Testis (tissue), 3 donors: ENCODE measurements around the gene RAB7A. TPM values are rescaled to one million over a fixed set of nuclear protein-coding genes. Genes with fewer than 3 reads are reported as not detected.
"Not testable (repeated sequence)": the region's sequence is repeated elsewhere in the genome, so short reads cannot be mapped to it uniquely, and the experiment has no call there.

Source experiments
- DNase-seq: peaks from one replicate; pipeline ENCODE4 v3.0.0-alpha.2; 2019
- H3K27ac ChIP-seq, 2 donors: fragments of 200-600 bp; sonication (generic); one replicate each; pipeline ENCODE4 v1.5.1; 2019
- H3K27me3 ChIP-seq: fragments of 200-600 bp; sonication (generic); one replicate; pipeline ENCODE4 v1.5.1; 2019
- H3K36me3 ChIP-seq: fragments of 200-600 bp; sonication (generic); one replicate; pipeline ENCODE4 v1.5.1; 2017; ENCODE audit warnings: low read depth; ENCODE audit errors: missing control alignments
- H3K4me1 ChIP-seq: fragments of 200-600 bp; sonication (generic); one replicate; pipeline ENCODE4 v1.5.1; 2019
- H3K4me3 ChIP-seq, 2 donors: fragments of 200-600 bp; sonication (generic); one replicate each; pipeline ENCODE4 v1.5.1; 2017 to 2019
- H3K9me3 ChIP-seq: fragments of 200-600 bp; sonication (generic); one replicate; pipeline ENCODE4 v1.5.1; 2017
- POLR2A ChIP-seq: fragments of 450-650 bp; IDR thresholded peaks from one replicate; pipeline ENCODE4 v1.6.1; 2017; ENCODE audit warnings: antibody characterized with exemption, mild to moderate bottlenecking, moderate library complexity
- WGBS, 2 donors: methylation state at CpG; one replicate each; pipeline ENCODE4 v1.1.5; 2018; 5-methylcytosine and 5-hydroxymethylcytosine counted together
- intact Hi-C: fragments of 100-400 bp; cut with DNase I; formaldehyde crosslinking; loops from one replicate; pipeline ENCODE4 v1.15.1; 2023; ENCODE audit warnings: low total_unique reads
- polyA plus RNA-seq: library from polyadenylated mRNA; stranded (reverse); fragments of 350-450 nt; fragmentation: Illumina TruSeq; extraction: RNeasy Lipid Tissue Mini Kit (QIAGEN cat#74804); gene quantifications from one replicate; pipeline ENCODE4 v1.2.3, GENCODE V29; 2014; ENCODE audit warnings: low read depth, low replicate concordance; ENCODE audit not compliant: insufficient read depth
- total RNA-seq, 2 donors: library from RNA; depleted of rRNA; stranded (reverse); fragments of >200 nt; gene quantifications; one replicate each; pipeline ENCODE4 v1.2.3, GENCODE V29; 2016
- TF ChIP-seq, protein P1 (sequence below), 3 experiments: fragments of 450-650 bp in 2 of 3; fragments of 200-600 bp in 1 of 3; sonication (generic) in 1 of 3; IDR thresholded peaks; one replicate each; pipeline ENCODE4 v1.5.1; 2016 to 2019; ENCODE audit warnings: antibody characterized with exemption in 3 of 3, mild to moderate bottlenecking in 2 of 3, moderate library complexity in 1 of 3

Gene RAB7A
- total and polyA plus RNA-seq, 3 donors from 2014 or later, result 148 to 152 (median 150) TPM

DNA sequence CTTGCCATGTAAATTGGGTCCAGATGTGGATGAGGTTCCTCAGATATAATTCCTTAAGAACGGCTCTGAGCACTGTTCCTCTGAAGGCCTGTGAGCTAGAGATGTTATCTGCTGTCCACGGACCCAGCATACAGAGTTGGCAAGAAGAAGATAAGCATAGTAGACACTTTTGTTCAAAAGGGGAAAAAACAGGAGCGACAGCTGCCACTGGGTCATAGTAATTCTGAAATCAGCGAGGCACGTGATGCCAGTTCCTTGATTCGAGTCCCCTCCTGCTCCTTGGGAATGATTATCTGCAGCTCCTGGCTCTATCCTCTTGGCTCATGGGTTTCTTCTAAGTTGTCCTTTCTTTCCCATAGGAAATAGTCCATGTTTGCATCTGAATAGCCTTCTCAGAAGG is 2.5 kb upstream of the RAB7A start:
- Histone ChIP-seq H3K4me1 (peaks cover 6% of the 10 kb centered on the region), H3K9me3 (no peaks in the 10 kb centered on the region), H3K36me3 (no peaks in the 10 kb centered on the region), H3K27me3 (no peaks in the 10 kb centered on the region), H3K27ac (no peak overlapping the region), H3K4me3 (no peak overlapping the region)
- no peak for DNase-seq
- WGBS, 2 donors, result 87 to 90% methylated on average over 6 of the region's 6 CpGs
- TF ChIP-seq POLR2A, result no peak
- TF ChIP-seq, protein P1, sequence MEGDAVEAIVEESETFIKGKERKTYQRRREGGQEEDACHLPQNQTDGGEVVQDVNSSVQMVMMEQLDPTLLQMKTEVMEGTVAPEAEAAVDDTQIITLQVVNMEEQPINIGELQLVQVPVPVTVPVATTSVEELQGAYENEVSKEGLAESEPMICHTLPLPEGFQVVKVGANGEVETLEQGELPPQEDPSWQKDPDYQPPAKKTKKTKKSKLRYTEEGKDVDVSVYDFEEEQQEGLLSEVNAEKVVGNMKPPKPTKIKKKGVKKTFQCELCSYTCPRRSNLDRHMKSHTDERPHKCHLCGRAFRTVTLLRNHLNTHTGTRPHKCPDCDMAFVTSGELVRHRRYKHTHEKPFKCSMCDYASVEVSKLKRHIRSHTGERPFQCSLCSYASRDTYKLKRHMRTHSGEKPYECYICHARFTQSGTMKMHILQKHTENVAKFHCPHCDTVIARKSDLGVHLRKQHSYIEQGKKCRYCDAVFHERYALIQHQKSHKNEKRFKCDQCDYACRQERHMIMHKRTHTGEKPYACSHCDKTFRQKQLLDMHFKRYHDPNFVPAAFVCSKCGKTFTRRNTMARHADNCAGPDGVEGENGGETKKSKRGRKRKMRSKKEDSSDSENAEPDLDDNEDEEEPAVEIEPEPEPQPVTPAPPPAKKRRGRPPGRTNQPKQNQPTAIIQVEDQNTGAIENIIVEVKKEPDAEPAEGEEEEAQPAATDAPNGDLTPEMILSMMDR (IDR thresholded peaks at IDR 0.05), result no peak
- intact Hi-C loops, result no loop called here

GRCh38 chr3:128725547-128726022 is 398 bp upstream of the RAB7A start:
- Histone ChIP-seq H3K27me3 (no peaks in the 10 kb centered on the region), H3K27ac (peak overlapping the region; percentile 99), H3K9me3 (no peaks in the 10 kb centered on the region), H3K36me3 (no peaks in the 10 kb centered on the region), H3K4me1 (peaks cover 19% of the 10 kb centered on the region), H3K4me3 (peak overlapping the region; percentile 99 to 100)
- WGBS, 2 donors, result 34 to 45% methylated on average over 7 of the region's 7 CpGs
- no peak for DNase-seq
- TF ChIP-seq, protein P1 (IDR thresholded peaks at IDR 0.05), result no peak
- TF ChIP-seq POLR2A, result no peak
- intact Hi-C loops, result no loop called here

GRCh38 chr3:128727059-128727458 is 1.1 kb downstream of the RAB7A start:
- WGBS, 2 donors, result 9 to 13% methylated on average over 4 of the region's 4 CpGs
- H3K27ac ChIP-seq, result peak overlapping the region; percentile 99
- TF ChIP-seq POLR2A, result no peak
- TF ChIP-seq, protein P1 (IDR thresholded peaks at IDR 0.05), result no peak
- intact Hi-C loops, result no loop called here
- no peaks in the 10 kb centered on the region for H3K27me3 ChIP-seq
- no peaks in the 10 kb centered on the region for H3K9me3 ChIP-seq
- DNase-seq, result no peak
- no peaks in the 10 kb centered on the region for H3K36me3 ChIP-seq
- peak overlapping the region; percentile 99 to 100 for H3K4me3 ChIP-seq
- peaks cover 27% of the 10 kb centered on the region for H3K4me1 ChIP-seq

GRCh38 chr3:128727485-128727884 is 1.5 kb downstream of the RAB7A start:
- Histone ChIP-seq H3K36me3 (no peaks in the 10 kb centered on the region), H3K9me3 (no peaks in the 10 kb centered on the region), H3K27ac (peak overlapping the region; percentile 99), H3K4me3 (peak overlapping the region; percentile 99 to 100), H3K27me3 (no peaks in the 10 kb centered on the region), H3K4me1 (peaks cover 30% of the 10 kb centered on the region)
- DNase-seq, result no peak
- intact Hi-C loops, result no loop called here
- WGBS, 2 donors, result 19 to 23% methylated on average over 6 of the region's 6 CpGs
- TF ChIP-seq, protein P1 (IDR thresholded peaks at IDR 0.05), result no peak
- TF ChIP-seq POLR2A, result no peak

DNA sequence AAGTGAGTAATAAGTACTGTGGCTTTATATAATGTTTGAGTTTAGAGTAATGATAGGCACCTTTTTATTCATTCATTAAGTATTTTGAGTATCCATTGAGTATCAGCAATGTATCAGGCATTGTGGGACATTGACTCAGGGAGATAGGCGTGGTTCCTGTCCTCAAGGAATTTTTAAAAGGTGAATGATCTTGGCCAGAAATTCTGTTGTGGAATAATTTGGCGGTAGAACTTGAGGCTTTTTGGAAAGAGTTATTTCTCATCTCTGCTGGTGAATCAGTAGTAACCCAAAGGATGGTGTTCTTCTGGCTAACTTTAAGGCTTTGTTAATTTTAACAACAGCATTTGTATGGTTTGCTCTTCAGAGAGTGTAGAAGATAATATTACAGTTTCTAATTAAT is 2.0 kb downstream of the RAB7A start:
- Histone ChIP-seq H3K27ac (peak overlapping the region; percentile 99), H3K36me3 (no peaks in the 10 kb centered on the region), H3K27me3 (no peaks in the 10 kb centered on the region), H3K4me1 (peaks cover 32% of the 10 kb centered on the region), H3K9me3 (no peaks in the 10 kb centered on the region), H3K4me3 (no peak overlapping the region)
- no peak for DNase-seq
- intact Hi-C loops, result no loop called here
- no peak for TF ChIP-seq POLR2A
- TF ChIP-seq, protein P1 (IDR thresholded peaks at IDR 0.05), result no peak
- 42 to 45% methylated on average over 2 of the region's 2 CpGs for WGBS, 2 donors

DNA sequence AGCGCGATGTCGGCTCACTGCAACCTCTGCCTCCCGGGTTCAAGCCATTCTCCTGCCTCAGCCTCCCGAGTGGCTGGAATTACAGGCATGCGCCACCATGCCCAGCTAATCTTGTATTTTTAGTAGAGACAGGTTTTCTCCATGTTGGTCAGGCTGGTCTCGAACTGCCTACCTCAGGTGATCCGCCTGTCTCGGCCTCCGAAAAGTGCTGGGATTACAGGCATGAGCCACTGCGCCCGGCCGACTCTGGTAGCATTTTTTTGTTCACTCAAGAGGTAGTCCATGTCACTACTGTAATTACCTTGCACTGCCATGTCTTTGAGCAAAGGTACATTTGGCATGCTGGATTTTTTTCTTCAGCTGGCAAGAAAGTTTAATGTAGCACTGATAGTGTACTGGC is 2.5 kb downstream of the RAB7A start:
- intact Hi-C loops, H3K9me3 ChIP-seq, H3K36me3 ChIP-seq, H3K4me3 ChIP-seq, DNase-seq, H3K27me3 ChIP-seq: not testable (repeated sequence)
- peaks cover 36% of the 10 kb centered on the region for H3K4me1 ChIP-seq
- peak overlapping the region in 1 of 2 donors; percentile 99 for H3K27ac ChIP-seq
- WGBS, 2 donors, result 89 to 90% methylated on average over 13 of the region's 13 CpGs
